ENCODE data around the gene CEMIP2. TPM values are rescaled to one million over a fixed set of nuclear protein-coding genes. Genes with fewer than 3 reads are reported as not detected.

CEMIP2 gene
- total RNA-seq, 1 donor = 22.9 TPM

DNA sequence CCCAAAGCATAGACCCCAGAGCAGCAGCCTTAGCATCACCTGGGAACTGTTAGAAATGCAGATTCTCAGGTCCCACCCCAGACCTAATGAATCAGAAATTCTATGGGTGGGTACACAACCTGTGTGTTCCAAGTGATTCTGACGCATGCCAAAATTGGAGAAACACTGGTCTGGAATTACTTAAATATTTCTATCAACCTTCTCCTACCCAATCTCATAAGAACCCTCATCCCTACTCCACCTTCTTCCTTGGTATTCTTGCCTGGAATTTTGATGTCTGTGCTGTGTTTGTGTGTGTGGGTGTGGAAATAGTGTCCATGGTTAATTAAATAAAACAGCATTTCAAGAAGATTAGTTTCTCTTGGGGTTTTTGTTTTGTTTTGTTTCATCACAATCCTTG, 111.8 kb downstream of the CEMIP2 start:
- DNase-seq (ENCODE audit: low read depth in 2 of 3, low spot score in 2 of 3) = no peak

DNA sequence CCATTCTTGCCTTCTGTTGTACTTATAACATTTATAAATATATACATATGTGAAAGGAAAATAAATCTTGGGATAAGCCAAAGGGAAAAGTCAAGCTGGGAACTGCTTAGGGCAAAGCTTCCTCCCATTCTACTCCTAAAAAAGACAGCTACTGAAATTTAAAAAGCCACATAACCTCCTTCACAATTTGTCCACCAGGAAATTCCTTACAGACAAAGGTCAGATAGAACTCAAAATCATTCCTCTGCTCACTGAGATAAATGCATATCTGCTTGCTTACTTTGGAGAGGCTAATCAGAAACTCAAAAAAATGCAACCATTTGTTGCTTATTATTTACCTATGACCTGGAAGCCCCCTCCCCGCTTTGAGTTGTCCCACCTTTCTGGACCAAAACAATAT, 112.5 kb downstream of the CEMIP2 start:
- DNase-seq (ENCODE audit: low read depth in 2 of 3, low spot score in 2 of 3) = no peak

DNA sequence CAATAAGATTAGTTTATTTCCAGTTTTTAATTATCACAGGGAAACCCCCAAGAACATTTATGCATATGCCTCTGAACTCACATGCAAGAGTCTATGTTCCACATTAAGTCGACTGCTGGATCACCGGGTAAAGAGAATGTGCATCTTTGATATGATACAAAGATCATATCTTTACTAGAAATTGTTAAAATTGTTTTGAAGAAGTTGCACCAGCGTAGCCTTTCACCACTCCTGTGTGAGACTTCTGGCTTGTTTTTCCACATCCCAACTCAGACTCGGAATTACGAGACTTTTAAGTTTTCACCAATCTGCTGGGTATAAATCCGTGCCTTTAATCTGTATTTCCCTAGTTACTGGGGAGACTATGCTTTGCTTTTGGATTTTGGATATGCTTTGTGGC, 113.2 kb downstream of the CEMIP2 start:
- no peak for DNase-seq (ENCODE audit: low read depth in 2 of 3, low spot score in 2 of 3)

DNA sequence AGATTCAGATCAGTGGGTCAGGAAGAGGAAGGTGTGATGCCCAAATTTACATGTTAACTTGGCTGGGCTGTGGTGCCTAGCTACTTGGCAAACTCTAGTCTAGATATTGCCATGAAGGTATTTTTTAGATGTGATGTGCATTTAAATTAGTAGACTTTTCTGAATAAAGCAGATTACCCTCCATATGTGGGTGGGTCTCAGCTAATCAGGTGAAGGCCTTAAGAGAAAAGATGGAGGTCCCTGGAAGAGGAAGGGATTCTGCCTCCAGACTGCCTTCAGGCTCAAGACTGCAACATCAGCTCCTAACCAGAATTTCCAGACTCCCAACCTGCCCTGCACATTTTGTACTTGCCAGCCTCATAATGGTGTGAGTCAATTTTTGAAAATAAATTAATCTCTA, 115.8 kb downstream of the CEMIP2 start:
- DNase-seq (ENCODE audit: low read depth in 2 of 3, low spot score in 2 of 3) = no peak

DNA sequence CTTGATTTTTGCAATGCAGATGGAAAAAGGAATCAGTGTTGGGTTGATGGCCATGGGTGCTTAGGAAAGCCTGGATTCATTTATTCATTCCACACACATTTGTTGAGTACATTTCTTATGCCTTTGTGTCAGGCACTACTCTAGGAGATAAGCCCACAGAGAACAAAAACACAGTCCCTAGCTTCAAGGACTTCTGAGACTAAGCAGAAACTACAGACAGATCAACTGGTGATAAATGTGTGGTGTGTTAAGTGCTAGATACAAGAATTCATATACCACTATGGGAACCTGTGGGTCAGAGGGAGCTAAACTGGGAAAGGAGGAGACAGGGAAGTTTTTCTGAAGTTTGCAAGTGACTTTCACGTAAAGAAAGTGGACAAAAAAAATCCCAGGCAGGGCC, 119.9 kb downstream of the CEMIP2 start:
- no peak for DNase-seq (ENCODE audit: low read depth in 2 of 3, low spot score in 2 of 3)

DNA sequence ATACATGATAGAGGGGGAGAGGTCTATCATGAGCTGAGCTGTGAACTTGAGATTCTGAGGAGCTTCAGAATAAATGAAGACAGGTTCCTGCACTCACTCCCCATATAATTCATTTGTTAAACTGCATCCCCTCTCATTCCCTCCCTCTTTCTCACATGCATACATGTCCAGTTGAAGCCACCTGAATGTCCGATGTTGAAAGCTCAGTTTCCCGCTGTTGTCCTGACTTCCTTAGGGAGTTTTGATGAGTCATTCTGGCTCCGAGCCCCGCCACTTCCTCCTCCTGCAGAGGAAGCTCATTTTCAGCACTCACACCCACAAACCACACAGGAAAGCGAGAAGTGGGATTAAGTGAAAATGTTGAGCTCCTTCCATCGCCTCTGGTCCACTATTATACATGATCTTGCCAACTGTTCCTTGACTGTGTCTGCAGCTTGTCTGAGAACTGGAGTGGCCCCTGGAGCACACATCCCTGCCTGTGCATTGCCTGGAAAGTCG, 121.2 kb downstream of the CEMIP2 start:
- peak in 2 of 3 donors; percentile 65 to 74 for DNase-seq (ENCODE audit: low read depth in 2 of 3, low spot score in 2 of 3)

DNA sequence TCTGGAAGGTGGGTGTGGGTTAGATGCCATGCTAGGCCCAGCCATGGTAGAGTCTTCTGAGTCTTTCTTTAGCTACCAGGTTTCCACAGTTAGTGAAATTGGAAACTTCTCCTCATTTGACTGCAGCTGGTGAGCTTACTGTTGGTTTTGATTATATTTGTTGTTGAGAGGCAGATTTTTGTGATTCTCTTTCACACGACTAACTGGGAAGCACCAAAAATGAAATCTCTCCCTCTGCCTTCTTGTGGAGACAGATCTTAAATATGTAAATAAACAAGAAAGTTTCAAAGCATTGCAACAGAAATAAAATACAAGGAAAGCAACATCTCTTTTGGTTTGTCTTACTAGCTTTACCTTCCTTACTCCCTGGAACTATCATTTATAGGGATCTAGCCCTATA, 122.2 kb downstream of the CEMIP2 start:
- DNase-seq (ENCODE audit: low read depth in 2 of 3, low spot score in 2 of 3) = no peak

DNA sequence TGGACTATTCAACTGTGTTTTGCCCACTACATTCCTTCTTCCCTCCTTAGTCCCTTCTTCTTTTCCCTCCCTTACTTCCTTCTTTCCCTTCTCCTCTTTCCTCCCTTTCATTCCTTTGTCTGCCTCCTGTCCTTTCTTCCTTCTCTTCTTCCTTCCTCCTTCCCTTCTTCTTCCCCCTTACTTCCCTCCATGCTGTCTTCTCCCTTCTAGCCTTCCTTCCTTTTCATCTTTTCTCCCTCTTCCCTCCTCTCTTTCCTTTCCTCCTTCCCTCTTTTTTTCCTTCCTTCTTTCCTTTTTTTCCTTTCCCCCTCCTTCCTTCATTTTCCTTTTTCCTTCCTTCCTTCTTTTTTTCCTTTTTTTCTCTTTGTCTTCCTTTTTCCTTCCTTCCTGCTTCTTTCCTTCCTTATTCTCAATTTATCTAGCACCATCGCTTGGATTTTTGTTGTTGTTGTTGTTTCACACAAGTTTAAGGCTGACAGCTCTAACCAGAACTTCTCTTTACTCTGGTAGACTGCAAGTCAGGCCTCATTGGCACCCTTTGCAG, 123.4 kb downstream of the CEMIP2 start:
- no peak for DNase-seq (ENCODE audit: low read depth in 2 of 3, low spot score in 2 of 3)

DNA sequence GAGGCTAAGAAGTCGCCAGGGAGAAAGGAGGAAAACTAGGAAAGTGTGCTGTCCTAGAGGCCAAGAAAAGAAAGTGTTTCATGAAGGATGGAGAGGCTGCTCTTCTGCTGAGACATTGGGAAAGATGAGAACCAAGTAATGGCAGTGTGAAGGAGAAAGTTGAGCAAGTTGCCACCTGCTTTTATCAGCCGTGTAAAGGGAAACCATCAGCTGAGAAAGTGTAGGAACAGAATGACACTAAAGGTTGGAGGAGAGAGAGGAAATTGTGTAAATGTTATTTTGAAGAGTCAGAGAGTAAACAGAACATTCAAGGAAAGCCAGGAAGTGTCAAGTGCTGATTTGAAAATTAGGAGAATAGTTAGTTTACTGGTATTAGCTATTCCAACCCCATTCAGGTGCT, 125.0 kb downstream of the CEMIP2 start:
- DNase-seq (ENCODE audit: low read depth in 2 of 3, low spot score in 2 of 3) = no peak

DNA sequence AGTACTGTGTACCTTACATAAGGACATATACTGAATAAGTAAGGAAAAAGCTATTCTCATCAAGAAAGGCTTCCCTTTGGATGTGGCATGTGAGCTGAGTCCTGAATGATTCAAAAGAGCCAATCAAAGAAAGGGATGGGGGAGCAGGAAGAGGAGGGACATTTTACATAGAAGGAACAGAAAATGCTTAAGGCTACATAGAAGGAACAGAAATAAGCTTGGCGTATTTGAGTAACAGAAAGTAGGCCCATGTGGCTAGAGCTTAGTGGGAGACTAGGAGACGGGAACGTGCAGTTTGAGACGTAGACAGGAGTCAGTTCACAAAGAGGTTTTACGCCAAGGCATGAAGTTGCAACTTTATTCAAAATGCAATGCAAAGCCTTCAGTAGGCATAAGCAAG, 126.3 kb downstream of the CEMIP2 start:
- DNase-seq (ENCODE audit: low read depth in 2 of 3, low spot score in 2 of 3) = no peak

DNA sequence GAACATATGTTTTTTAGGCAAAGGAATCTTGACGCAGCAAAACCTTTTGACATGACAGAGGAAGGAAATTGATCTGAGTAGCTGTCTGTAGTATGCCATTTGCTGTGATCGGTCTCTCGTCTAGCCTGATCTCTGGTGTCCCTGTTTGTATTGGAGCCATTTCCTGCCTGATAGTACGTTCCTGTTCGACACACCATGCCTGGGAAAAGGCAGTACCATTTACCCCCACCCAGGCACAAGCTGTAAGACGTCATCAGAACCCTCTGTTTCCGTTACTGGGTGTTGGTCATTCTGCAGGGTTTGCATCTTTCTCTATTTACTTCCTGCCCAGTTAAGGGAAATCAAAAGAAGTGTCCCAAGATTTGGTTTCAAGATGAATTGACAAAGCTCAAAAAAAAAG, 129.7 kb downstream of the CEMIP2 start:
- peak in 1 of 3 donors; percentile 20 for DNase-seq (ENCODE audit: low read depth in 2 of 3, low spot score in 2 of 3)

DNA sequence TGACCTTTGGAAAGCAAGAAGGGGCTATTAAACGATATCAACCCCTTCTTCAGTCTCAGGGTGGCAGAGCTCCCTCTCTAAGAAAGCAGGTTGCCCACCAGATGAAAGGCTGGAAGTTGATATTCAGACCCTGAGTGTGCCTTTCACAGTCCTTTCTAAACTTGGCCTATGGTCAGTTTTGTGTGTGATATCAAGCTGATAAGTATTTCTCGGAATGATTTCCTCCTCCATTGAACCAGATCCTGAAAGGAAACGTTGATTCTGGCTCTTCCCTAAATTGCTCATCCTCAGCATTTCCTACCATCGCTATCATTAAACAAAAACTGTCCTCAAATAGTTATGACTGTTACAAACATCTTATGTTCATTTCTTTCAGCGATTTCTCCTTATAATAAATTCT, 130.4 kb downstream of the CEMIP2 start:
- no peak for DNase-seq (ENCODE audit: low read depth in 2 of 3, low spot score in 2 of 3)

DNA sequence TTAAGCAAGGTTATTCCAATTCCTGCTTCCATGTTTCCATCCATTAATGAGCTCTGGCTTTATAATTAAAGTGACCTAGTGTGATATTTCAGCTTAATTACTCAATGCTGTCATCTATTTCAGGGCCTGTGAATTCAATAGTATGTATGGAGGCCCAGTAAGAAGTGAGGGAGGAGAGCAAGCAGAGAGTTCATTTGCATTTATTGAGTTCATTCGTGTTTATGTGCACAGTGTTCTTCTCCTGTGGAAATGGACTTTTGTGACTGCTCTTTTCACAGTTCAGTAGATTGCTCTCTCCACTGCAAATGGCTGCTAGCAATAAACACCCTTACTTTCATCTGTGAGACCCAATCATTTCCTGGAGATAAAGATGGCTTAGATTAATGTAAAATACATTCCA, 130.9 kb downstream of the CEMIP2 start:
- no peak for DNase-seq (ENCODE audit: low read depth in 2 of 3, low spot score in 2 of 3)

DNA sequence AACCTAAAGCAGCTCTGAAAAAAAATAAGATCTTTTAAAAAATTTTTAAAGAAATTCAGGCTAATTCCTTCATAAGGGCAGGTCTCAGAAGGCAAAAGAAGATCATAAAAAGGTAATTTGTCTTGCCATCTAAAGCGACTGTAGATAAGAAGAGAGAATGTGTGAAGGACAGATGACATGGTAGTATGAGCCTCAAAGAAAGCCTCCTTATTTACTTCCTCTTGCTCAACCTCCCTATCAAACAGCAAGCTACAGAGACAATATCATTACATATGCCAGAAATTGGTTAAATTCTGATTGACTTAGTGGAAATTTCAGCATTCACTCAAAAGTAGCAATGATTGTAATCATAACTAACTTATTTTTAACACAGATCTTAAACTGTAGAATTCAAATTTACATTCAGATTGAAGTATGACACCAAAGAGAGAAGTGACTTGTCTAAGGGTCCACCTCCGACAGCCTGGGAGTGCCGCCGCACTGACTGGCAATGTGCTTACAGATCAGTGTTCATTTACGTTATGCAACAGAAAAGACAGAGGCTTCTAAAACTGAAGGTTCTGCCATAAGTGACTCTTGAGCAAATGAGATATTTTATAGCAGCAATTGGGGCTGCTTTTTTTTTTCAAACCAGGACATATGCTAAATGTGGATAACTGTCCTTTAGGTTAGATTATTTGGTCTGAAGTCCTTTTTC, 132.0 kb downstream of the CEMIP2 start:
- no peak for DNase-seq (ENCODE audit: low read depth in 2 of 3, low spot score in 2 of 3)

DNA sequence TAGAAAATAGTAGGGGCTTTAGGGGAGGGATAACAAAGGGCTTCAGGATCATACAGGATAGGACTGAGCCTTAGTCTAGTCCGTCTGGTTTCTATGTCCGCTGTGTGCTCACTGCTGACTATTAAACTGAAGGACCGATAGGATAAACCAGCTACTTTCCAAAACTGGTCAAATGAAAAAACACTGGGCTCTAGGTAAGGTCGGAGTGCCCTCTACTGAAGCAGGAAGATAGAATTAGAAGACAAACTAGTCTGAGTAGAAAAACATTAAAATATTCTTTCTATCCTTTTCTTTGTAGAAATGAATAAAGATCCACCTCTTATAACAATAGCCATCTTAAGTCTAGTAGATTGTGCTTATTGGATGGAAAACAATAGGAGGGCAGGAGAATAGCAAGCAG, 133.6 kb downstream of the CEMIP2 start:
- DNase-seq (ENCODE audit: low read depth in 2 of 3, low spot score in 2 of 3) = no peak

Other genes starting within 250 kb of the CEMIP2 start
- gene ABHD17B, start 142.7 kb upstream of the CEMIP2 start, total RNA-seq = 65.2 TPM
- 5.9 TPM for gene C9orf85, start 143.1 kb upstream of the CEMIP2 start, total RNA-seq